ENCODE data around the gene CARF. TPM values are rescaled to one million over a fixed set of nuclear protein-coding genes. Genes with fewer than 3 reads are reported as not detected.
"Not testable (repeated sequence)": the region's sequence is repeated elsewhere in the genome, so short reads cannot be mapped to it uniquely, and the experiment has no call there.

The CARF gene
- total RNA-seq, 1 donor from 2014 or later = 12.2 TPM

DNA sequence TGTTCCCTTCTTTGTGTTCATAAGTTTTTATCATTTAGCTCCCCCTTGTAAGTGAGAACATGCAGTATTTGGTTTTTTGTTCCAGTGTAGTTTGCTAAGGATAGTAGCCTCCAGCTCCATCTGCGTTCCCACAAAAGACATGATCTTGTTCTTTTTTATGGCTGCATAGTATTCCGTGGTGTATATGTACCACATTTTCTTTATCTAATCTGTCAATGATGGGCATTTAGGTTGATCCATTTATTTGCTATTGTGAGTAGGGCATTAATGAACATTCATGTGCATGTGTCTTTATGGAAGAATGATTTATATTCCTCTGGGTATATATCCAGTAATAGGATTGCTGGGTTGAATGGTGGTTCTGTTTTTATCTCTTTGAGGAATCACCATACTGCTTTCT lies 33.4 kb downstream of the CARF start:
- peaks cover 4% of the 10 kb centered on the region for H3K36me3 ChIP-seq
- no peak for ATAC-seq
- no peak for TF ChIP-seq CTCF (IDR thresholded peaks at IDR 0.05)
- no peak overlapping the region for H3K27ac ChIP-seq
- no peak overlapping the region for H3K4me3 ChIP-seq
- no peaks in the 10 kb centered on the region for H3K4me1 ChIP-seq
- H3K27me3 ChIP-seq = no peaks in the 10 kb centered on the region
- no peak for DNase-seq
- intact Hi-C loops (cut with DNase I) = no loop called here
- peaks cover 6% of the 10 kb centered on the region for H3K9me3 ChIP-seq

GRCh38 chr2:202949333-202949732 lies 37.3 kb downstream of the CARF start:
- intact Hi-C loops (cut with DNase I); H3K27ac ChIP-seq; H3K27me3 ChIP-seq; H3K4me1 ChIP-seq; H3K4me3 ChIP-seq; DNase-seq; H3K9me3 ChIP-seq; ATAC-seq: not testable (repeated sequence)
- peaks cover 11% of the 10 kb centered on the region for H3K36me3 ChIP-seq

DNA sequence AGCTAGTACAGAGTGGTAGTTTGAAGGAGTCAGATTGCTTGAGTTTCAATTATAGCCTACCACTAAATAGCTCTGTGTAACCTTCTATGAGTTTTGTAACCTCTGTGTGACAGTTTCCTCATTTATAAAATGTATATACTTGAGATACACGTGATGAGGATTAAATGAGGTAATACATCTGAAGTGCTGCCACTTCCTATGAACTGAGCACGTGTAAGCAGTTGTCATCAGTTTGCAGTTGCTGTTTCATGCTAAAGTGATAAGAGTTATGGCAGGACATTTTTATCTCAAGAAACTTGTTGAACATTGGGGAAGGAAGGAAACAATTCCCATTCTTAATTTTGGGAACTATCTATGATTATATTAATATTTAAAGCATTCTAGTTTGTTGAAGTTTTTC lies 38.5 kb downstream of the CARF start:
- no peak overlapping the region for H3K4me3 ChIP-seq
- H3K36me3 ChIP-seq = peaks cover 22% of the 10 kb centered on the region
- no peaks in the 10 kb centered on the region for H3K27me3 ChIP-seq
- no peaks in the 10 kb centered on the region for H3K4me1 ChIP-seq
- H3K27ac ChIP-seq = no peak overlapping the region
- intact Hi-C loops (cut with DNase I) = no loop called here
- ATAC-seq = peak; percentile 61
- H3K9me3 ChIP-seq = peaks cover 6% of the 10 kb centered on the region
- TF ChIP-seq CTCF (IDR thresholded peaks at IDR 0.05) = no peak
- no peak for DNase-seq

- TF ChIP-seq CTCF (IDR thresholded peaks at IDR 0.05) = no peak
- Histone ChIP-seq H3K9me3 (no peaks in the 10 kb centered on the region), H3K4me3 (no peak overlapping the region), H3K36me3 (peaks cover 16% of the 10 kb centered on the region), H3K27ac (no peak overlapping the region), H3K27me3 (no peaks in the 10 kb centered on the region), H3K4me1 (no peaks in the 10 kb centered on the region)
- intact Hi-C loops (cut with DNase I) = no loop called here
- ATAC-seq = no peak
- no peak for DNase-seq
These were observed 48.4 kb downstream of the CARF start for GRCh38 chr2:202960524-202960923.

DNA sequence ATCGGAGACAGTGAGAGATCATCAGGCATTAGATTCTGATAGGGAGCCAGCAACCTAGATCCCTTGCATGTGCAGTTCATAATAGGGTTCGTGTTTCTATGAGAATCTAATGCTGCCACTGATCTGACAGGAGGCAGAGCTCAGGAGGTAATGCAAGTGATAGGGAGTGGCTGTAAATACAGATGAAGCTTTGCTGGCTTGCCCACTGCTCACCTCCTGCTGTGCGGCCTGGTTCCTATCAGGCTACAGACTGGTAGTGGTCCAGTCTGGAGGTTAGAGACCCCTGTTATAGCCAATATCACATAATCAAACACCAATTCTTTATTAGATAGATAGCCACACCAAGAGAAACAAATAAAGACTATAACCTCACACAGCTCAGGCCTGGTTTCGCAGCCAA lies 51.6 kb downstream of the CARF start:
- Histone ChIP-seq H3K9me3 (no peaks in the 10 kb centered on the region), H3K4me3 (no peak overlapping the region), H3K27ac (no peak overlapping the region), H3K36me3 (peaks cover 4% of the 10 kb centered on the region), H3K4me1 (no peaks in the 10 kb centered on the region), H3K27me3 (no peaks in the 10 kb centered on the region)
- no peak for DNase-seq
- no peak for ATAC-seq
- intact Hi-C loops (cut with DNase I) = no loop called here
- TF ChIP-seq CTCF (IDR thresholded peaks at IDR 0.05) = no peak

DNA sequence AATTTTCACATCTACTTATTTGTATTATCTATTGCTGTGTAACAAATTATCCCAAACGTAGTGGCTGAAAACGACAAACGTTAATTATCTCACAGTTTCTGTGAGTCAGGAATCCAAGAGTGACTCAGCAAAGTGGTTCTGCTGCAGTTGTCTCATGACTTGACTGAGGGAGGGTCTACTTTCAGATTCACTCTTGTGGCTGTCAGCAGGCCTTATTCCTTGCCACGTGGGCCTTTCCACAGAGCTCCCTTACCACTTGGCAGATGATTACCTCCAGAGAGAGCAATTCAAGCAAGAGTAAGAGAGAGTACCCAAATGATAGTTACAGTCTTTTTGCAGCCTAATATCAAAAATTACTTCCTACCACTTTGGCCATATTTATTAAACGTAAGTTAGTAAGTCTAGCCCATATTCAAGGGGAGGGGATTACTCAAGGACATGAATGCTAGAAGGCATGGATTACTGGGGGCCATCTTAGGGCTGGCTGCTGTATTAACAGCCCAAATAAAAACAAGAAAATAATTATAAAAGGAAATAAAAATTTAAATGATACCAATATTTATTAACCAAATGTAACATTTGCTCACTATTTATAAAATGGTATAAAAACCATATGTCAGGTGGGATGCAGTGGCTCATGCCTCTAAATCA lies 53.9 kb downstream of the CARF start:
- Histone ChIP-seq H3K27me3 (no peaks in the 10 kb centered on the region), H3K27ac (no peak overlapping the region), H3K9me3 (no peaks in the 10 kb centered on the region), H3K4me1 (no peaks in the 10 kb centered on the region), H3K4me3 (no peak overlapping the region), H3K36me3 (peaks cover 4% of the 10 kb centered on the region)
- ATAC-seq = peak; percentile 42
- no peak for TF ChIP-seq CTCF (IDR thresholded peaks at IDR 0.05)
- intact Hi-C loops (cut with DNase I) = no loop called here
- DNase-seq = no peak

GRCh38 chr2:202969404-202969803 lies 57.3 kb downstream of the CARF start:
- H3K36me3 ChIP-seq; intact Hi-C loops (cut with DNase I); H3K27ac ChIP-seq; H3K27me3 ChIP-seq; H3K4me1 ChIP-seq; ATAC-seq; H3K4me3 ChIP-seq; DNase-seq; H3K9me3 ChIP-seq: not testable (repeated sequence)
